ENCODE measurements around the gene ATXN10.

Gene ATXN10

DNA sequence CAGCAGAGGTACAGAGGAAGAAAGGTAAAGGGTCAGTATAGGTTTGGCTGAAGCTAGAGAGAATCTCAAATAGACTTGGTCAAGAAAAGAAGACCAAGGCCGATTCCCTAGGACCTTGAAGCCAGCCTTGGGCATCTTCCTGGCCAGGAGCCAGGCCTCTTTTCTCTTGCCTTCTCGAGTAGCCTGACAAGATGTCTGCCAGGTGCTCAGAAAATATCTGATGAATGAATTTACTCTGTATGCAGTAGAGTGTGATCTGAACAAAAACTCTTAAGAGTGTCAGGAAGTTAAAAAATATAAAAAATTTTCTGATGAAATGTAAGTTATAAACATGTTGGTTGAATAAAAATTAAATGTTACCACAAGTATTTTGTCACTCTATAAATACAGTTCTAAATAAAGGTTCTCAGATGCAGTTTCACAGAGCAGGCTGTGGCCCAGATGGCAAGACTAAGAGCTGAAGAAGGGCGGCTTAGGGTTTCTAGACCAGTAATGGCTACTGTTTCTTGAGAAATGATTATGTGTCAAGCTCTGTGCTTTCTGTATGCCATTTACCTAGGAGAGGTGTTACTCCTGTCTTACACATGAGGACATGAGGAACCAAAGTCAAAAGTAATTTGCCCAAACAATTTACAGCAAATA is 98.1 kb downstream of the ATXN10 start:
- no peak for FAIRE-seq
- no peak for DNase-seq (ENCODE audit: insufficient read length, low spot score)
- TF ChIP-seq CTCF (IDR thresholded peaks at IDR 0.05; ENCODE audit: insufficient read depth, missing control alignments) = no peak

GRCh38 chr22:45770506-45770905 is 98.9 kb downstream of the ATXN10 start:
- TF ChIP-seq CTCF (IDR thresholded peaks at IDR 0.05; ENCODE audit: insufficient read depth, missing control alignments) = no peak
- DNase-seq (ENCODE audit: insufficient read length, low spot score) = no peak
- no peak for FAIRE-seq

GRCh38 chr22:45771057-45771456 is 99.4 kb downstream of the ATXN10 start:
- TF ChIP-seq CTCF (IDR thresholded peaks at IDR 0.05; ENCODE audit: insufficient read depth, missing control alignments) = no peak
- FAIRE-seq = no peak
- DNase-seq (ENCODE audit: insufficient read length, low spot score) = no peak

DNA sequence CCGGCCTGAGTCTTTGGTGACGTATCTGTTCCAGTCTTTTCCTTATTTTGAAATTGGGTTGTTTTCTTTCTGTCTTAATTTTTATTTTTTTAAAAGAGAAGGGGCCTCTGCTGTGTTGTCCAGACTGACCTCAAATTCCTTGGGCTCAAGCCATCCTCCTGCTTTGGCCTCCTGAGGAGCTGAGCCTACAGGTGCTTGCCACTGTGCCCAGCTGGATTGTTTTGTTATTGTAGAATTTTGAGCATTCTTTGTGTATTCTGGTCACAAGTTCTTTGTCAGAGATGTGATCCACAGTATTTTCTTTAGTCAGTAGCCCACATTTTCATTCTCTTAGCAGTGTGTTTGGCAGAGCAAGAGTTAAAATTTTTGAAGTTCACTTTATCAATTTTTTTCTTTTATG is 100.1 kb downstream of the ATXN10 start:
- TF ChIP-seq CTCF (IDR thresholded peaks at IDR 0.05; ENCODE audit: insufficient read depth, missing control alignments) = no peak
- no peak for FAIRE-seq
- DNase-seq (ENCODE audit: insufficient read length, low spot score) = no peak

DNA sequence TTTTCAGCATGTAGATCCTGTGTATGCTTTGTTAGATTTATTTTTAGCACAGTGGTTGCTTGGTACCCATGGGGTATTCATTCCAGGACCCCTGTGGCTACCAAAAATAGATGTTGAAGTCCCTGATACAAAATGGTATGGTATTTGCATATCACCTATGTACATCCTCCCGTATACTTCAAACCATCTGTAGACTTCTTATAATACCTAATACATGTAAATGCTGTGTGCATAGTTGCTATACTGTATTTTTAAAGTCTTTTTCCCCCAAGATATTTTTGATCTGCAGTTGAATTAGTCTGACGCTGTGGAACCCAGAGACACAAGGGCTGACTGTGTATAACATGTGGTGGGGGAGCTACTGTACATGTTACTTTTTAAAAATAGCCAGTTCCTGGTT is 101.1 kb downstream of the ATXN10 start:
- TF ChIP-seq CTCF (IDR thresholded peaks at IDR 0.05; ENCODE audit: insufficient read depth, missing control alignments) = no peak
- FAIRE-seq = no peak
- DNase-seq (ENCODE audit: insufficient read length, low spot score) = no peak

- FAIRE-seq (no peak), DNase-seq (ENCODE audit: insufficient read length, low spot score) (no peak)
- TF ChIP-seq CTCF (IDR thresholded peaks at IDR 0.05; ENCODE audit: insufficient read depth, missing control alignments) = no peak
These were observed 102.5 kb downstream of the ATXN10 start for GRCh38 chr22:45774001-45774670.

GRCh38 chr22:45775062-45775461 is 103.4 kb downstream of the ATXN10 start:
- DNase-seq (ENCODE audit: insufficient read length, low spot score) (no peak), FAIRE-seq (no peak)
- no peak for TF ChIP-seq CTCF (IDR thresholded peaks at IDR 0.05; ENCODE audit: insufficient read depth, missing control alignments)

All from D721Med (cell line).